Activated CD8-positive, alpha-beta T cell treated with anti-CD3 and anti-CD28 coated beads for 36 hours (primary cell): Measurements from ENCODE around the gene OR13J1. TPM values are rescaled to one million over a fixed set of nuclear protein-coding genes. Genes with fewer than 3 reads are reported as not detected.

Experiments
- ATAC-seq: fragments of 200-7000 bp; cut with Tn5 transposase; one replicate; pipeline ENCODE4 v1.10.0; 2021; ENCODE audit warnings: mild to moderate bottlenecking, moderate library complexity
- CTCF ChIA-PET: fragments of 350-600 bp; sonication (Branson Sonifier 250); formaldehyde crosslinking; loops from one replicate; lab custom pipeline; 2021; ENCODE audit warnings: antibody characterized with exemption; lab: Charles Lee
- POLR2A ChIA-PET: fragments of 350-600 bp; sonication (Branson Sonifier 250); formaldehyde crosslinking; loops from one replicate; lab custom pipeline; 2021; ENCODE audit warnings: antibody characterized with exemption; lab: Charles Lee
- DNase-seq: peaks from one replicate; pipeline ENCODE4 v3.0.0-alpha.2; 2020
- H3K27ac Mint-ChIP-seq: one replicate; pipeline ENCODE4 v1.8.0; 2021; ENCODE audit warnings: mild to moderate bottlenecking, mixed read lengths
- H3K27me3 Mint-ChIP-seq: one replicate; pipeline ENCODE4 v1.8.0; 2021; ENCODE audit warnings: mixed read lengths
- H3K36me3 Mint-ChIP-seq: one replicate; pipeline ENCODE4 v1.8.0; 2021; ENCODE audit warnings: low read depth, mixed read lengths
- H3K4me1 Mint-ChIP-seq: one replicate; pipeline ENCODE4 v1.8.0; 2021; ENCODE audit warnings: low read depth, mixed read lengths
- H3K4me3 Mint-ChIP-seq: one replicate; pipeline ENCODE4 v1.8.0; 2021; ENCODE audit warnings: mild to moderate bottlenecking, moderate library complexity, mixed read lengths
- H3K9me3 Mint-ChIP-seq: one replicate; pipeline ENCODE4 v1.8.0; 2021; ENCODE audit warnings: mixed read lengths
- intact Hi-C: fragments of 100-400 bp; cut with micrococcal nuclease; formaldehyde crosslinking; loops from one replicate; pipeline ENCODE4 v1.10.0; 2022
- total RNA-seq, 2 experiments: library from RNA; stranded (reverse); gene quantifications; one replicate each; pipeline ENCODE4 v1.2.3, GENCODE V29; 2021
- TF ChIP-seq, protein P1 (sequence below): fragments of 200-600 bp; IDR thresholded peaks from one replicate; pipeline ENCODE4 v1.8.0; 2022; ENCODE audit warnings: antibody characterized with exemption, mild to moderate bottlenecking

OR13J1 gene
- total RNA-seq, 2 experiments from 2014 or later, result not detected

GRCh38 chr9:35841645-35841900 lies 28.6 kb downstream of the OR13J1 start:
- ATAC-seq (no peak), DNase-seq (no peak)
- intact Hi-C loops, result no loop called here
- no peaks in the 10 kb centered on the region for H3K9me3 Mint-ChIP-seq
- POLR2A ChIA-PET, result no interaction called here
- H3K27me3 Mint-ChIP-seq, result no peaks in the 10 kb centered on the region
- CTCF ChIA-PET, result interaction anchor here (1.4 kb wide), 1 partner anchor 62 kb away, joined by 5 read pairs; no protein-coding TSS in a partner anchor
- TF ChIP-seq, protein P1, sequence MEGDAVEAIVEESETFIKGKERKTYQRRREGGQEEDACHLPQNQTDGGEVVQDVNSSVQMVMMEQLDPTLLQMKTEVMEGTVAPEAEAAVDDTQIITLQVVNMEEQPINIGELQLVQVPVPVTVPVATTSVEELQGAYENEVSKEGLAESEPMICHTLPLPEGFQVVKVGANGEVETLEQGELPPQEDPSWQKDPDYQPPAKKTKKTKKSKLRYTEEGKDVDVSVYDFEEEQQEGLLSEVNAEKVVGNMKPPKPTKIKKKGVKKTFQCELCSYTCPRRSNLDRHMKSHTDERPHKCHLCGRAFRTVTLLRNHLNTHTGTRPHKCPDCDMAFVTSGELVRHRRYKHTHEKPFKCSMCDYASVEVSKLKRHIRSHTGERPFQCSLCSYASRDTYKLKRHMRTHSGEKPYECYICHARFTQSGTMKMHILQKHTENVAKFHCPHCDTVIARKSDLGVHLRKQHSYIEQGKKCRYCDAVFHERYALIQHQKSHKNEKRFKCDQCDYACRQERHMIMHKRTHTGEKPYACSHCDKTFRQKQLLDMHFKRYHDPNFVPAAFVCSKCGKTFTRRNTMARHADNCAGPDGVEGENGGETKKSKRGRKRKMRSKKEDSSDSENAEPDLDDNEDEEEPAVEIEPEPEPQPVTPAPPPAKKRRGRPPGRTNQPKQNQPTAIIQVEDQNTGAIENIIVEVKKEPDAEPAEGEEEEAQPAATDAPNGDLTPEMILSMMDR, result no peak
- H3K4me1 Mint-ChIP-seq, result peaks cover 22% of the 10 kb centered on the region
- no peaks in the 10 kb centered on the region for H3K36me3 Mint-ChIP-seq
- H3K27ac Mint-ChIP-seq, result no peak overlapping the region
- no peak overlapping the region for H3K4me3 Mint-ChIP-seq

DNA sequence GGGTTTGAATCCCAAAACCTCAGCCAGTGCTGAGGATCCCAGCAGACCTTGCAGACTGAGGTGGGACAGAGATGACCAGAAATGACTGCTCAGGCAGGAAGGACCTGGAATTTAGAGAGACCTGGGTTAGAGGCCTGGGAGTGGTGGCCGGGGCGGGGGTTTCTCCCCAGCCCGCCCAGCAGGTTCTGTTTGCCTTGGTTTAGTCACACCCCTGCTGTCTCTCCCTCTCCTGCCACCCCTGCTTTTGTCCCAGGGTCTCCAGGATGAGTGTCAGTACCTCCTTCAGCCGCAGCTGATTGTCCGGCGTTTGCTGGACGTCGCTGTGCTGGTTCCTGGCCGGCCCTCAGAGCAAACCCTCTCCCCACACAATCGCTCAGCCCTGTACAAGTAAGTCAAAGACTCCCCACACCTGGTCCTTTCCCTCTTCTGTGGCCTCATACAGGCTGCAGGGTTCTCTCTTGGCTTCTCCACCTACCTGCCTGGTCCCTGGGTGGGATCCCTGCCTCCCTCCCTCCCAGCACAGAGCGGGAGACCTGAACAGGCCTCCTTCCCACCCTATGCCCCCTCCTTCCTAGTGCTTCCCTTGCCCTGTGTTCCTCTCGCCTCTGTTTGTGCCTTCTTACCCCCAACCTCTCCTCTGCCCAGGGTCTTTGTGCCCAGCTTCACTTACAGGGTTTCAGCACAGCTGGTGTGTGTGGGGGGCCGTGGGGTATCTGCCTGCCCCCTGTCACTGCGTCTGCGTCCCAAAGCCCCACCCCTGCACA lies 29.1 kb downstream of the OR13J1 start:
- TF ChIP-seq, protein P1, result no peak
- Mint-ChIP-seq H3K27ac (no peak overlapping the region), H3K27me3 (no peaks in the 10 kb centered on the region), H3K9me3 (no peaks in the 10 kb centered on the region), H3K4me1 (peaks cover 22% of the 10 kb centered on the region), H3K4me3 (no peak overlapping the region), H3K36me3 (no peaks in the 10 kb centered on the region)
- ATAC-seq (no peak), DNase-seq (no peak)
- ChIA-PET CTCF (no interaction called here), POLR2A (no interaction called here)
- intact Hi-C loops, result no loop called here

GRCh38 chr9:35839926-35840325 lies 30.3 kb downstream of the OR13J1 start:
- no peak overlapping the region for H3K4me3 Mint-ChIP-seq
- no peak overlapping the region for H3K27ac Mint-ChIP-seq
- DNase-seq (no peak), ATAC-seq (no peak)
- intact Hi-C loops, result no loop called here
- ChIA-PET CTCF (interaction anchor here (0.7 to 2.9 kb wide), 3 partner anchors 14 to 49 kb away, joined by 3 to 11 read pairs (median 3); no protein-coding TSS in a partner anchor), POLR2A (interaction anchor here (0.7 kb wide), 1 partner anchor 11 kb away, joined by 3 read pairs; the partner anchor contains the start of genes FAM221B and TMEM8B)
- H3K9me3 Mint-ChIP-seq, result no peaks in the 10 kb centered on the region
- TF ChIP-seq, protein P1, result no peak
- peaks cover 11% of the 10 kb centered on the region for H3K4me1 Mint-ChIP-seq
- H3K36me3 Mint-ChIP-seq, result no peaks in the 10 kb centered on the region
- H3K27me3 Mint-ChIP-seq, result no peaks in the 10 kb centered on the region

DNA sequence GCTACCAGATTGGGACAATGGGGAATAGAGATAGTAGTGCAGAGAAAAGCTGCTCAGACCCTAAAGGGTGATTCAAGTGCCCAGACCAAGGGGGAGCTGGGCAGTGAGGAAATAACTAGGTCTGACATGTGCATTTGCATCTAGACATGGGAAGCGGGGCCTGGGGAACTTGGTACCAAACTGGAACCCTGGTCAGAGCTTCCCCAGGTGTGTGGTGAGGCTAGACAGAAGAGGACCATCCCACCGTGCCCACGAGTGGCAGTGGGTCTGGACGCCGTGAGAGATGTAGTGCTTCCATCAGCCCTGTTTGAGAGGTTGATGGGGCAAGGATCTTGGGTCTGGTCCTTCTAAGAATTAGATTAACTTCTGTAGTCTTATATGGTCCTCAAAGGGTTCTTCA lies 33.6 kb downstream of the OR13J1 start:
- DNase-seq (no peak), ATAC-seq (no peak)
- H3K4me3 Mint-ChIP-seq, result no peak overlapping the region
- no peaks in the 10 kb centered on the region for H3K9me3 Mint-ChIP-seq
- H3K36me3 Mint-ChIP-seq, result no peaks in the 10 kb centered on the region
- no peak overlapping the region for H3K27ac Mint-ChIP-seq
- ChIA-PET POLR2A (no interaction called here), CTCF (interaction anchor here (2.0 to 5.7 kb wide), 4 partner anchors 9 to 47 kb away, joined by 10 to 42 read pairs (median 23); partner anchors contain the start of gene NPR2)
- peaks cover 6% of the 10 kb centered on the region for H3K4me1 Mint-ChIP-seq
- intact Hi-C loops, result no loop called here
- TF ChIP-seq, protein P1, result no peak
- no peaks in the 10 kb centered on the region for H3K27me3 Mint-ChIP-seq

- H3K27me3 Mint-ChIP-seq, result no peaks in the 10 kb centered on the region
- no peak for ATAC-seq
- no peak for DNase-seq
- no peak overlapping the region for H3K27ac Mint-ChIP-seq
- TF ChIP-seq, protein P1, result no peak
- H3K4me1 Mint-ChIP-seq, result peaks cover 6% of the 10 kb centered on the region
- no peaks in the 10 kb centered on the region for H3K9me3 Mint-ChIP-seq
- POLR2A ChIA-PET, result interaction anchor here (1.2 kb wide), 1 partner anchor 9 kb away, joined by 3 read pairs; no protein-coding TSS in a partner anchor
- intact Hi-C loops, result no loop called here
- H3K36me3 Mint-ChIP-seq, result no peaks in the 10 kb centered on the region
- CTCF ChIA-PET, result interaction anchor here (1.0 to 5.7 kb wide), 9 partner anchors 10 to 139 kb away, joined by 3 to 42 read pairs (median 5); partner anchors contain the start of genes HINT2 and NPR2
- no peak overlapping the region for H3K4me3 Mint-ChIP-seq
Observed at GRCh38 chr9:35835766-35836165, 34.4 kb downstream of the OR13J1 start.
